DMS53 treated with DMSO at 0.1 percent for 48 hours (cell line): ENCODE data around the gene PPP6R2.

ENCODE experiments used
- DNase-seq: peaks from one replicate; lab custom pipeline; 2025; ENCODE audit not compliant: unreplicated experiment; lab: John Stamatoyannopoulos, UW

Gene PPP6R2

DNA sequence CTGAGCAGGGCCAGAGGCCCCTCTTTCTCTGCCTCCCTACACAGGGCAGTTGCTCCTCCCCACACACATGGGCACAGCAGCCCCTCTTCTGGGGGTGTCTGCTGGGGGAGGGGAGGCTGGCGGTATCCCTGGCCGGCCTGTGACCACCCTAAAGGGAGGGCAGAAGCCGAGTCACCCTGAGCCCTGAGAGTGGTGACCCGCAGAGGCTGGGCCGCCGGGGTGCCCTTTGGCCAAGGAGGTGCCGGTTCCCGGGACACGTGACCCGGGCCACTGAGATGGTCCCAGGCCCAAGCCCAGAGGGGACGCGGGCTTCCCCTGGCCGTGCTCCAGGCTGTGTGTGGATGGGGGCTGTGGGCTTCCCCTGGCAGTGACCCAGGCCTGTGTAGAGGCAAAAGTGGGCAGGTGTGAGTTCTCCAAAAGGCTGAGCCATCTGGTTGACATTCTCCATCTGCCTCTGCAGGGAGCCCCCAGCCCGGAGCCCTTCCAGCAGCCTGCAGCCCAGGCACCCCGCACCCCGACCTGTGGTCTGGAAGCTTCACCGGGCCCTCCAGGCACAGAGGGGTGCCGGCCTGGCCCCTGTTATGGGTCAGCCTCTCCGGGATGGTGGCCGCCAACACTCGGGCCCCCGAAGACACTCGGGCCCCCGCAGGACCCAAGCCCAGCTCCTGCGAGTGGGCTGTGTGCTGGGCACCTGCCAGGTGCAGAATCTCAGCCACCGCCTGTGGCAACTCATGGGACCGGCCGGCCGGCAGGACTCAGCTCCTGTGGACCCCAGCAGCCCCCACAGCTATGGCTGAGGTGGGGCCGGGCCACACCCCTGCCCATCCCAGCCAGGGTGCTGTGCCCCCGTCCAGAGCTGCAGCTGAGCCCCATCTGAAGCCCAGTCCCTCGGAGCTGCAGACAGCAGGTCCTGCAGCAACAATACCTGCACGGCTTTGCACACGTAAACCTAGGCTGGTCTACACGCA is 139.3 kb downstream of the PPP6R2 start:
- no peak for DNase-seq

DNA sequence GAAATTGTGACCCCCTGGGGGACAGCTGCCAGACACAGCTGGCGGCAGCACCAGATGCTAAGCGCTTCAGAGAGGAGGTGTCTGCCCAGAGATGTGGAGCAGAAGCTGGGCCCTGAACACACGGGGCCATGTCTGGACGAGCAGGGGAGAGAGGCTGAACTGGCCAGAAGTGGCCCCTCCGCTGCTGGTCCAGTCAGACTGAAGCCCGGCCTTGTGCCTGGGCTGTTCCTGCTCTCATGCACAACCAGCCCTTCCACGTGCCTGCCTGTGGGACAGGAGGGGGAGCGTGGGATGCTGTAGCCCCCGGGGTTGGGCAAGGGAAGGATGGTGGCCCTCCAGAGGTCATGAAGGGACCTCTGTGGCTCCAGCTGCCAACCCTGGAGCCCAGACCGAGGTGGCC is 140.0 kb downstream of the PPP6R2 start:
- no peak for DNase-seq

DNA sequence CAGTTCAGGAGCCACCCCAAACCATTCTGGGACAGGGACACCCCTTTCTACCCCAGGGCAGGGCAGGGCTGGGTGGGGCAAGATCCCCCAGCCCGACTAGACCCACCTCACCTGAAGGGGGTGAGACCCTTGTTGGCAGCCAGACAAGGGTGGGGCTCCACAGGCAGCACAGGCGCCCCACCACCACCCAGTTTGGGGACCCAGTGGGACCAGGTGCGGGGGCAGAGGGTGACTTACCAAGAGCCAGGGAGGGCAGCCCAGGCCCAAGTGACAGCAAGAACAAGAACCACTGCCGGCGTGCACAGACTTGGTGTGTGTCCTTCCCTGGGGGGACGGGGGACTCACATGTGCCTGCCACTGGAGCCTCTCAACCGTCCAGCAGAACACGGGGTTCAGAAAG is 140.4 kb downstream of the PPP6R2 start:
- no peak for DNase-seq

DNA sequence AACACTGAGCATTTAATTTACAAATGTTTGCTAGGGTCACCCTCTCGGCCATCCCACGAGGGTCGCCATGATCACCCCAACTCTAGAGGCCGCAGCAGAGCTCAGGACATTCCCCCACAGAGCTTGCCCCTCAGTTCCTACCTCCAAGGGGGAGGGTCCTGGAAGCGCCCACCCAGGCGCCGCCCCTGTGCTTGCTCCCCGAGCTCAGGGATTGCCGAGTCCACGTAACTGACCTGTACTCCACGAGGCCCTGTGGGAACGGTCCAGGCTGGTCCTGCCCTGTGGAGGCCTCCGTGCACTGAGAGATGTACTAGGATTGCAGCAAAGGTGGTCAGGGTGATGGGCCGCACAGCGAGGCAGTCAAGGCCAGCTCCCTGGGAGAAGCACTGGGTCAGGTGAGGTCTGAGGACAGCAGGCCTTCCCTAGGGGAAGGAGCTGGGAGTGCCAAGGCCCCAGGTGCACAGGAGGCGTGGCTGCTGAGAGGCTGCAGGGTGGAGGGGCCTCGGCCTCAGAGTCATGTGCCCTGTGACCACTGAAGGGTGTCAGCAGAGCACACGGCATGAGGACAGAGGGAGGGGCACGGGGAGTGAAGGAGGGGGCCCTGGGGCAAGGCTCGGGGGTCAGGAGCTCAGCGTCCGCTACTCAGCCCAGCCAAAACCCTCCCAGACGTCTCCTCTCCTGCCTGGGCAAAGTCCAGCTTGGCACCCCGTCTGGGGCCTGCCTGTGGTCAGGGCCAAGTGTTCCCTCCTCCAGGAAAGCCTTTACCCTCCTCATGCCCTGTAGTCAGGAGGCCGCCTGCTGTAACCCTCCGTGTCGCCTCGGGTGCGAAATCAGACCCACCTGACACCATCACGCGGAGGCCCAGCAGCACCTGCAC is 141.1 kb downstream of the PPP6R2 start:
- no peak for DNase-seq

DNA sequence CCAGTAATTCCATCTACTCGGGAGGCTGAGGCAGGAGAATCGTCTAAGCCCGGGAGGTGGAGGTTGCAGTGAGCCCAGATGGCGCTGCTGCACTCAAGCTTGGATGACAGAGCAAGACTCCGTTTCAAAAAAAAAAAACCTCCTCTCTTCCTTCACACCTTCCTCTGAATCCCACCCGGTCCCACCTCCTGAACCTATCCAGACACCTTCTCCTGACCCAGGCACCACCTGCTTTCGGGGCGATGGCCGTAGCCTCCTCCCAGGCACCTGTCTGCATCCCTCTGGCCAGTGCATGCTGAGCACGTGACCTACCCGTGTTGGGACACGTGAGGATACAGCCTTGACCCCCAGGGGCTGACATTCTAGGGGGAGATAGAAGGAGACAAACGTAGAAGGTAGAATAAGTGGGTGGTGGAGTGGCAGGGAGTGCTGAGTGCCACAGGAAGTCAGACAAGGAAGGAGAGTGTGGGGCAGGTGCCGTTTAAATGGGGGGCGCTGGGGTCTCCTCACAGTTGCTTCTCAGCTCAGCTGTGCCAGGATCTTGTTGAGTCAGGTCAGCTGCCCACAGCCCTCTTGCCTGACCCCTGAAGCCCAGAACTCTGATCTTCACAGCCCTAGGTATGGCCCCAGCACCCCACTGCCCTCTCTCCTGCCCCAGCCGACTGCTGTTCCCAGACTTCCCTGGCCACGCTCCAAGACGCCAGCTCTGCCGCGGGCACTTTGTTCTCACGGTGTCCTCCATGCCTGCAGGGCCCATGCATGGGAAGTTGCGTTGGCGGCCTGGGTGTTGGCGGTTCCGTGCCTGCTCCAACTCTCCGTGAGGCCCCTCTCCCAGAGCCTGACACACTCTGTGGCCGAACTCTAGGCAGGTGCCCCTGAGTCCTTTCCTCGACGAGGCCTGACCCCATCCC is 142.3 kb downstream of the PPP6R2 start:
- peak; percentile 20 for DNase-seq

DNA sequence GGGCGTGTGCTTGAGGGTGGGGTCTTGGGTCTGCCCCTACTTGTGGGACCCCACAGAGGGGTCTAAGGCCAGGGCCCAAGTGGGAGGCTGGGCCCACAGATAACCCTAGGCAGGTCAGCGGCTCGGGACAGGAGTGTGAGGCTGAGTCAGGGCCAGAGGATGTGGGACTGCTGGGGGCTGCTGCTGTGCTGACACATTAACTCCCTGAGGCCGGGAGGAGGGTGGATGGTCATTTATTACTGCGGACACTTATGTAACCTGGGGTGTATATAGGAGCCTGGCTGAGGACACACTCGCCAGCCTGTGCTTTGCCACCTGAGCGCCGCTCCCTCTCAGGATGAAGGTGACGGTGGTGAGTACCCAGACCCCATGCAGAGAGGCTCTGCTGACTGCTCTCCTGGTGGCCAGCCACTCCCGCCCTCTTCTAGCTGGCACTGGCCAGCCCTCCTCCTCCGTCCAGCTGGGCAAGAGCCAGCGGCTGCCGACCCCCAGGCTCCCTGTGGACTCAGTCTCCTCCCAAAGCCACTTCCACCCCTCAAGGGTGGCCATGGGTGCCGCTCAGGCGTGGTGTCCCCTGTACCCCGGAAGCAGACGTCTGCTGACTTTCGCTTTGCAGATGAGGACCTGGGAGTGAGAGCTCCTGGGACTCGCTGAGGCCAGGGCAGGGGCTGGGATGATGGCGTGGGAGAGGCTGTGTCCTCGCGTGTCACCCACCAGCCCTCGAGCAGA is 143.6 kb downstream of the PPP6R2 start, which contains the start of gene MIOX:
Gene MIOX, plus strand, starts transcription at position 299 of the 729 bp plus-strand sequence. Its CDS starts 39 bp downstream, at position 338.
- no peak for DNase-seq

DNA sequence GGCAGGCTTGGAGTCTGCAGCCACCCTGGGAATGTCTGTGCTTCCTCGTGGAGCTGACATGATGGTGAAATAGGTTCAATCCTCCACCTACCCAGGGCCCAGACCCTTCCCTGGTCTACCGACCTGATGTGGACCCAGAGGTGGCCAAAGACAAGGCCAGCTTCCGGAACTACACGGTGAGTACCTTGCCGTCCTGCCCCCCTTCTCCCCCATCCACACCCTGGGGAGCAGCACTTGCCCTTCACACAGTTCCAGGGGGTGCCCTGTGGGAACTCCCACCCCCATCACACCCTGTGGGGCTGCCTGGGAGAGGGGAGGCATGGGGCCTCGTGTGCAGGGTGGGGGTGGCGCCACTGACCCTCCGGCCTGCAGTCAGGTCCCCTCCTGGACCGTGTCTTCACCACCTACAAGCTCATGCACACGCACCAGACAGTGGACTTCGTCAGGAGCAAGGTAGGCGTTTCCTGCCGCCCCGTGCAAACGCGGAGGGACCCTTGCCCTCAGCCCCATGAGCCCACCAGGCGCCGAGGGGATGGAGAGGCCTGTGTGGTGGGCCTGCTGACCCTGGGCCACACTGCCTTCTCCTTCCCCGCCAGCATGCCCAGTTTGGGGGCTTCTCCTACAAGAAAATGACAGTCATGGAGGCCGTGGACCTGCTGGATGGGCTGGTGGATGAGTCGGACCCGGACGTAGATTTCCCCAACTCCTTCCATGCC is 144.3 kb downstream of the PPP6R2 start:
- DNase-seq = no peak

- DNase-seq = no peak
These were observed 145.0 kb downstream of the PPP6R2 start for GRCh38 chr22:50488006-50488677.

GRCh38 chr22:50488886-50489285 is 145.8 kb downstream of the PPP6R2 start:
- no peak for DNase-seq

DNA sequence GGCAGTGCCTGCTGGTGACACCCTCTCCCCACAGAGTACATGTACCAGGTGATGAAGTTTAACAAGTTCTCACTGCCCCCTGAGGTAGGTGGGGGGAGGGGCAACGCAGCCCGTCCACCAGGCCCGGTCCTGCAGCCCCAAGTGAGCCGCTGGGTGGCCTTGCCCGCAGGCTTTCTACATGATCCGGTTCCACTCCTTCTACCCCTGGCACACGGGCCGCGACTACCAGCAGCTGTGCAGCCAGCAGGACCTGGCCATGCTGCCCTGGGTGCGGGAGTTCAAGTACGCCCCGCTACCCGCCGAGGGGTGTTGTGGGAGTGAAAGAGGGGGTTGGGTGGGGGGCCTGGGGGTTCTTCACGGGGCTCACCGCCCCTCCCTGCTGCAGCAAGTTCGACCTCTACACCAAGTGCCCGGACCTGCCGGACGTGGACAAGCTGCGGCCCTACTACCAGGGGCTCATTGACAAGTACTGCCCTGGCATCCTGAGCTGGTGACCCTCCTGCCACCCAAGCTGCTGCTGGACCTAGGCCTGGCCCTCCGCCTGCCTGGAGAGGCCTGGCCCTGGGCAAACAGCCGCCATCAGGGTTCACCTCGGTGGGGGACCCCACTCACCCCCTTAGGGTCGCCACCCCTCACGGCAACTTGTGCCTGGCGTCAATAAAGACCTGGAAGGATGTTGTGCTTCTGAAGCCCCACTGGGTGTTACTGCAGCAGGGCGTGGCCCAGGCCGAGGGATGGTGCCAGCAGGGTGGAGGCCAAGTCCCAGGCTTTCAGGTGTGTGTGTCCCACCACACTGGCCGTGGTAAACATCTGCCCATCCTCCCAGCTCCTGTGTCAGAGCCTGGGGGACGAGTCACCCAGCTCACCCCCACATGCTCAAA is 146.5 kb downstream of the PPP6R2 start:
- DNase-seq = no peak

- DNase-seq = no peak
These were observed 147.6 kb downstream of the PPP6R2 start for GRCh38 chr22:50490531-50491308.
